ENCODE data around the gene MAML3.

DNA sequence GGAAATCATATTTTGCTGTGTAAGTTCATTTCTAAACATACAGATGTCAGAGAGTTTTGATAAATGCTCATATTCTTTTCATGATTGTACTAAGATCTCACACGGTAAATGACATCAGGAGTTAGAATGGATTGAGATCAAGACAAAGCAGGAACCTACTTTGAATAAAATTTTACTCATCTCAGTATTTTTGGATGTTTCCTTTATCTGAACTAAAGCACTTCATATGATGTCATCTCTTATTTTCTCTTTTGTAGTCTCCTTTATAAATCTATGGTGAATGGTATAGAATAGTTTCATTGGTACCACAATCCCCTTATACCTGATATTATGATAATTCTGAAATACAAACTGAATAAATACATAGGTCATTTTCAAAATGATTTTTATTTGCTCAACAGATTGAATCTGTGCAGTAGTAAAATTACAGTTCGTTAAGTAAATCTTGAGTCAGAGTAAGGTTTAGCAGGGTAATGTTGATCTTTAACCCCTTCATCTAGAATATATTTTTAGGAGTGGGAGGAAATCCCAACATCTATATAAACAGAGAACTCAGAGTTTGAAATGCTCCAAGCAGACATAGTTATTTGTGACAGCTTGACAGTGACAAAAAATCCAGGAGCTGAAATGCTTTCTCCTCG is 308.4 kb downstream of the MAML3 start:
- TF ChIP-seq, protein P1, sequence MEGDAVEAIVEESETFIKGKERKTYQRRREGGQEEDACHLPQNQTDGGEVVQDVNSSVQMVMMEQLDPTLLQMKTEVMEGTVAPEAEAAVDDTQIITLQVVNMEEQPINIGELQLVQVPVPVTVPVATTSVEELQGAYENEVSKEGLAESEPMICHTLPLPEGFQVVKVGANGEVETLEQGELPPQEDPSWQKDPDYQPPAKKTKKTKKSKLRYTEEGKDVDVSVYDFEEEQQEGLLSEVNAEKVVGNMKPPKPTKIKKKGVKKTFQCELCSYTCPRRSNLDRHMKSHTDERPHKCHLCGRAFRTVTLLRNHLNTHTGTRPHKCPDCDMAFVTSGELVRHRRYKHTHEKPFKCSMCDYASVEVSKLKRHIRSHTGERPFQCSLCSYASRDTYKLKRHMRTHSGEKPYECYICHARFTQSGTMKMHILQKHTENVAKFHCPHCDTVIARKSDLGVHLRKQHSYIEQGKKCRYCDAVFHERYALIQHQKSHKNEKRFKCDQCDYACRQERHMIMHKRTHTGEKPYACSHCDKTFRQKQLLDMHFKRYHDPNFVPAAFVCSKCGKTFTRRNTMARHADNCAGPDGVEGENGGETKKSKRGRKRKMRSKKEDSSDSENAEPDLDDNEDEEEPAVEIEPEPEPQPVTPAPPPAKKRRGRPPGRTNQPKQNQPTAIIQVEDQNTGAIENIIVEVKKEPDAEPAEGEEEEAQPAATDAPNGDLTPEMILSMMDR (IDR thresholded peaks at IDR 0.05; ENCODE audit: insufficient read depth, low read length) = no peak
- TF ChIP-seq POLR2AphosphoS5 (IDR thresholded peaks at IDR 0.05; ENCODE audit: low read depth) = no peak
- no peak for TF ChIP-seq GABPA (IDR thresholded peaks at IDR 0.05; ENCODE audit: low read depth)

Data from HL-60 (cell line).